Liver (tissue), 3 donors: ENCODE results near the gene WNK2.

Source experiments
- EGR1 ChIP-seq, 2 donors: IDR thresholded peaks; 2 replicates each; pipeline ENCODE4 v1.6.1; 2016 to 2018; ENCODE audit warnings: antibody characterized with exemption in 2 of 2, low read depth in 2 of 2
- HNF4G ChIP-seq: IDR thresholded peaks from 2 replicates; pipeline ENCODE4 v1.6.1; 2016; ENCODE audit warnings: antibody characterized with exemption
- RAD21 ChIP-seq, 2 donors: IDR thresholded peaks; 2 replicates each; pipeline ENCODE4 v1.6.1; 2016; ENCODE audit warnings: antibody characterized with exemption in 2 of 2, mild to moderate bottlenecking in 2 of 2
- TF ChIP-seq, protein P1 (sequence below): fragments of 150-350 bp; IDR thresholded peaks from 2 replicates; pipeline ENCODE4 v1.5.1; 2017; ENCODE audit warnings: improper control_type of control experiment, low read depth, low read length; ENCODE audit not compliant: missing input control
- TF ChIP-seq, protein P2 (sequence below): IDR thresholded peaks from 2 replicates; pipeline ENCODE4 v1.6.1; 2016; ENCODE audit warnings: antibody characterized with exemption
- TF ChIP-seq, protein P3 (sequence below): IDR thresholded peaks from 2 replicates; pipeline ENCODE4 v1.6.1; 2016; ENCODE audit warnings: antibody characterized with exemption, mild to moderate bottlenecking
- donor health status: healthy.
- donor health status: healthy.

DNA sequence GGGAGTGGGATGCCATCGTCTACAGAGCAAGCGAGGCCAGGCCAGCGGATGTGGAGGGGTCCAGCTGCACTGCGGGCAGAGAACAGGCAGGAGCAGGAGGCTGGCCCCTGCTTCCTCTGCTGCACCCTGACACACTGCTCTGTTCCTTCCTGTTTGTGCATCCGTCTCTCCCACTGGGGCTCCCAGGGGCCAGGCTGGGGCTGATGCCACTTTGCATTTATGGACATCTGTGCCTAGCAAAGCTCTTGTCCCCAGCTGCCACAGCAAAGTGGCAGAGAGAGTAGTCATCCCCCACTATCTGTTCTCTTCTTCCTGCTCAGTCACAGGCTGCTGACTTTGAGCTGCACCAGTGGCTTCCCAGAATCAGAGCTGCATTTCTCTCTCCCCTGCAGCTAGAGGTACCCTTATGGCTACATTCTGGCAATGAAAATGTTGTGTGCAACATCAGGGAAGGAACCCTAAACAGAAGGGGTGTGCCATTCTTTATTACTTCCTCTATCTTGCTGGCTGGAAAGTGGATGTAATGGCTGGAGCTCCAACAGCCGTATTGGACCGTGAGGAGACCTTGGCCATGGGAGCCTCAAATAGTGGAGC, 45.7 kb upstream of the WNK2 start:
- TF ChIP-seq, protein P1, sequence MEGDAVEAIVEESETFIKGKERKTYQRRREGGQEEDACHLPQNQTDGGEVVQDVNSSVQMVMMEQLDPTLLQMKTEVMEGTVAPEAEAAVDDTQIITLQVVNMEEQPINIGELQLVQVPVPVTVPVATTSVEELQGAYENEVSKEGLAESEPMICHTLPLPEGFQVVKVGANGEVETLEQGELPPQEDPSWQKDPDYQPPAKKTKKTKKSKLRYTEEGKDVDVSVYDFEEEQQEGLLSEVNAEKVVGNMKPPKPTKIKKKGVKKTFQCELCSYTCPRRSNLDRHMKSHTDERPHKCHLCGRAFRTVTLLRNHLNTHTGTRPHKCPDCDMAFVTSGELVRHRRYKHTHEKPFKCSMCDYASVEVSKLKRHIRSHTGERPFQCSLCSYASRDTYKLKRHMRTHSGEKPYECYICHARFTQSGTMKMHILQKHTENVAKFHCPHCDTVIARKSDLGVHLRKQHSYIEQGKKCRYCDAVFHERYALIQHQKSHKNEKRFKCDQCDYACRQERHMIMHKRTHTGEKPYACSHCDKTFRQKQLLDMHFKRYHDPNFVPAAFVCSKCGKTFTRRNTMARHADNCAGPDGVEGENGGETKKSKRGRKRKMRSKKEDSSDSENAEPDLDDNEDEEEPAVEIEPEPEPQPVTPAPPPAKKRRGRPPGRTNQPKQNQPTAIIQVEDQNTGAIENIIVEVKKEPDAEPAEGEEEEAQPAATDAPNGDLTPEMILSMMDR: no peak
- TF ChIP-seq EGR1 (IDR thresholded peaks at IDR 0.05; ENCODE audit: low read depth in 2 of 2) (no peak), HNF4G (no peak), RAD21 (IDR thresholded peaks at IDR 0.05) (no peak)
- TF ChIP-seq, protein P2, sequence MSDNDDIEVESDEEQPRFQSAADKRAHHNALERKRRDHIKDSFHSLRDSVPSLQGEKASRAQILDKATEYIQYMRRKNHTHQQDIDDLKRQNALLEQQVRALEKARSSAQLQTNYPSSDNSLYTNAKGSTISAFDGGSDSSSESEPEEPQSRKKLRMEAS: no peak
- TF ChIP-seq, protein P3, sequence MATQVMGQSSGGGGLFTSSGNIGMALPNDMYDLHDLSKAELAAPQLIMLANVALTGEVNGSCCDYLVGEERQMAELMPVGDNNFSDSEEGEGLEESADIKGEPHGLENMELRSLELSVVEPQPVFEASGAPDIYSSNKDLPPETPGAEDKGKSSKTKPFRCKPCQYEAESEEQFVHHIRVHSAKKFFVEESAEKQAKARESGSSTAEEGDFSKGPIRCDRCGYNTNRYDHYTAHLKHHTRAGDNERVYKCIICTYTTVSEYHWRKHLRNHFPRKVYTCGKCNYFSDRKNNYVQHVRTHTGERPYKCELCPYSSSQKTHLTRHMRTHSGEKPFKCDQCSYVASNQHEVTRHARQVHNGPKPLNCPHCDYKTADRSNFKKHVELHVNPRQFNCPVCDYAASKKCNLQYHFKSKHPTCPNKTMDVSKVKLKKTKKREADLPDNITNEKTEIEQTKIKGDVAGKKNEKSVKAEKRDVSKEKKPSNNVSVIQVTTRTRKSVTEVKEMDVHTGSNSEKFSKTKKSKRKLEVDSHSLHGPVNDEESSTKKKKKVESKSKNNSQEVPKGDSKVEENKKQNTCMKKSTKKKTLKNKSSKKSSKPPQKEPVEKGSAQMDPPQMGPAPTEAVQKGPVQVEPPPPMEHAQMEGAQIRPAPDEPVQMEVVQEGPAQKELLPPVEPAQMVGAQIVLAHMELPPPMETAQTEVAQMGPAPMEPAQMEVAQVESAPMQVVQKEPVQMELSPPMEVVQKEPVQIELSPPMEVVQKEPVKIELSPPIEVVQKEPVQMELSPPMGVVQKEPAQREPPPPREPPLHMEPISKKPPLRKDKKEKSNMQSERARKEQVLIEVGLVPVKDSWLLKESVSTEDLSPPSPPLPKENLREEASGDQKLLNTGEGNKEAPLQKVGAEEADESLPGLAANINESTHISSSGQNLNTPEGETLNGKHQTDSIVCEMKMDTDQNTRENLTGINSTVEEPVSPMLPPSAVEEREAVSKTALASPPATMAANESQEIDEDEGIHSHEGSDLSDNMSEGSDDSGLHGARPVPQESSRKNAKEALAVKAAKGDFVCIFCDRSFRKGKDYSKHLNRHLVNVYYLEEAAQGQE: no peak
